ENCODE results near the gene ATG7. TPM values are rescaled to one million over a fixed set of nuclear protein-coding genes. Genes with fewer than 3 reads are reported as not detected.

The ATG7 gene
- total RNA-seq, 1 experiment from 2014 or later: 36.0 TPM

DNA sequence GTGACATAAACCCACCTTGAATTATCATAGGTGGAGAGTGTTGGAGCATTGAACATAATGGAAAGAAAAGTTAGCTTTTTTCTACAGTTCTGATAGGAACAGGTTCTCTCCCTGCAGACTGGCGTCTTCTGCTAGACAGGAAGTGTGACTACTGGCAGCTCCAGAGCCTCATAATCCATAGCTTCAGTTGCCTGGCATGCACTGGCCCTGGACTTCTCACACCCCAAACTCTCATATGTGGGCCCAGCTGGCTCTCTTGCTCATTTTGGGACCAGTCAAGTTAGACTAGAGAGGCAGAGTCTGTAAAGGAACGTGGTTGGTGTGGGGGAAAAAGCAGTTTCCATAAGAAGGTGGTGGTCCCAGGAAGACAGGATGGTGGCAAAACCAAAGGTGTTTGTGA lies 191.4 kb downstream of the ATG7 start:
- ChIA-PET POLR2A (interaction anchor here (0.6 kb wide), 1 partner anchor 52 kb away, joined by 5 read pairs; no protein-coding TSS in a partner anchor), CTCF (no interaction called here)
- no peak for TF ChIP-seq POLR2AphosphoS5 (IDR thresholded peaks at IDR 0.05; ENCODE audit: low read depth, low read length)
- TF ChIP-seq SIN3A (IDR thresholded peaks at IDR 0.05; ENCODE audit: borderline replicate concordance, insufficient read depth, low read depth, low read length): no peak
- intact Hi-C loops (cut with micrococcal nuclease; ENCODE audit: unreplicated experiment): no loop called here
- no peak for ATAC-seq
- in situ Hi-C loops (cut with HindIII; ENCODE audit: low pct_unique_long_range_greater_than_20kb, low sequenced_read_pairs): no loop called here
- Histone ChIP-seq H3K27ac (ENCODE audit: low read length) (no peak overlapping the region), H3K36me3 (ENCODE audit: control insufficient read depth, insufficient read depth, low read length) (no peaks in the 10 kb centered on the region), H3K4me1 (ENCODE audit: control insufficient read depth, insufficient read depth, low read length) (no peaks in the 10 kb centered on the region), H3K27me3 (ENCODE audit: control insufficient read depth, insufficient read depth, low read length) (no peaks in the 10 kb centered on the region), H3K4me3 (ENCODE audit: low read depth in 2 of 2, low read length in 2 of 2) (no peak overlapping the region), H3K9me3 (ENCODE audit: control insufficient read depth, insufficient read depth, low read depth, low read length) (no peaks in the 10 kb centered on the region)
- DNase-seq (ENCODE audit: low read depth, low spot score): no peak
- no TSS peak for BruUV-seq (replicated peaks)

DNA sequence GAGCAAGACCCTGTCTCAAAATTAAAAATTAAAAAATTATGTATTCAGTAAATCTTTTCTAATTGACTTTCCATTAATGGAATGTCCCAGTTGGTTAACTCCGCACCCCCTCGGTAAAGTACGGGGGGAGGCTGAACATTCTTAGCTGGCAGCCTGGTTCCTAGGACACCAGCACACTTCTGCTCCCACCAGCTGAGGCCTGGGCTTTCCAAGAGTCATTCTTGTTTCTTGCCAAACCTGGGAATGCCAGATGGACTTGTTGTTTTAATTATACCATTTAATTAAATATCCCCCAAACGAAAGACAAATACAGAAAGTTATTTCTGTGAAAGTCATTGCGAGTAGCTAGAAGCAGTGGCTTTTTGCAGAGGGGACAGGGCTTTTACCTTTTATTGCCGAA lies 192.2 kb downstream of the ATG7 start:
- ATAC-seq (no peak), DNase-seq (ENCODE audit: low read depth, low spot score) (no peak)
- in situ Hi-C loops (cut with HindIII; ENCODE audit: low pct_unique_long_range_greater_than_20kb, low sequenced_read_pairs) (no loop called here), intact Hi-C loops (cut with micrococcal nuclease; ENCODE audit: unreplicated experiment) (no loop called here)
- no peak overlapping the region for H3K4me3 ChIP-seq (ENCODE audit: low read depth in 2 of 2, low read length in 2 of 2)
- no peaks in the 10 kb centered on the region for H3K27me3 ChIP-seq (ENCODE audit: control insufficient read depth, insufficient read depth, low read length)
- H3K9me3 ChIP-seq (ENCODE audit: control insufficient read depth, insufficient read depth, low read depth, low read length): no peaks in the 10 kb centered on the region
- TF ChIP-seq CTCF (IDR thresholded peaks at IDR 0.05): no peak
- TF ChIP-seq SIN3A (IDR thresholded peaks at IDR 0.05; ENCODE audit: borderline replicate concordance, insufficient read depth, low read depth, low read length): no peak
- no peak for TF ChIP-seq POLR2AphosphoS5 (IDR thresholded peaks at IDR 0.05; ENCODE audit: low read depth, low read length)
- no peak for TF ChIP-seq TCF7L2 (IDR thresholded peaks at IDR 0.05; ENCODE audit: low read depth, low read length)
- TF ChIP-seq REST (IDR thresholded peaks at IDR 0.05; ENCODE audit: insufficient read depth in 1 of 2, low read depth in 2 of 2, low read length in 1 of 2): no peak
- no TSS peak for BruUV-seq (replicated peaks)
- ChIA-PET CTCF (interaction anchor here (0.6 kb wide), 1 partner anchor 54 kb away, joined by 6 read pairs; no protein-coding TSS in a partner anchor), POLR2A (interaction anchor here (0.7 kb wide), 1 partner anchor 267 kb away, joined by 3 read pairs; no protein-coding TSS in a partner anchor)
- H3K4me1 ChIP-seq (ENCODE audit: control insufficient read depth, insufficient read depth, low read length): no peaks in the 10 kb centered on the region
- no peaks in the 10 kb centered on the region for H3K36me3 ChIP-seq (ENCODE audit: control insufficient read depth, insufficient read depth, low read length)
- peak overlapping the region; percentile 17; the same call in 1 of the 2 replicates for H3K27ac ChIP-seq (ENCODE audit: low read length)

DNA sequence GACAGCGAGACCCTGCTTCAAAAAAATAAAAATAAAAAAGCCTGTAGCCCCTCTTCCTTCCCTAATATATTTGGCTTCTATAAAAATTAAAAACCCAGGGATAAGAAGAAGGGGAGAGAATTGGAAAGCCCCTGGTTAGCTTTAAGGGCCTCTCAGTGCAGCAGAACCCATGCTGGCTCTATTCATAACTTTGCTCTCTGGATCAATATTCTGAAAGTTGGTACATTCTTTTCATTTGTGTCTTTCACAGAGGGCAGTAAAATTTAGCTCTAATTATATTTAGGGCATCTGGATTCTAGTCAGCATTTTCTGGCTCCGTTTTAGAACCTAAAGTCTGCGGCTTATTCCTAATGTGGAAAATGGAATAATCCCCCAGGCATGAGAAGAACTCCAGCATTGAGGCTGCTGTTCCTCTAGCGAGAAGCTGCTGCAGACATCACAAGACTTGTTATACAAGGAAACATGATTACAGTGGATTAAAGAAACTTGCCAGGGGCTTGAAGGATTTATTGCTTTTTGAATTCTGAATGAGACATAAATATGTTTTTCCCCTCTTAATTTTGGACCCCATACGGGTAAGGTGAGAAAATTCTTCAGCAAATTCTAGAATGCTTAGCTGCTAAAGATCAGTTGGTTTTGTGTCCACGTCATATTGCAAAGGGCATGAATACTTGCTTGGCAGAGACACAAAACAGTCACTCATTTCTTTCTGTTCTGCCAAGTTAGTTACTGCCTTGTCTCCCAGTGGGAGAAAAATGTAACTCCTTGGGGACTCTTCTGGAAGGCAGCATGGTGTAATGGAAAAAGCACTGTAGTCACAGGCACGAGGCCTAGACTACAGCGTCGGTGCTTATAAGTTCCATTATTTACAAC lies 193.8 kb downstream of the ATG7 start:
- TF ChIP-seq POLR2AphosphoS5 (IDR thresholded peaks at IDR 0.05; ENCODE audit: low read depth, low read length) (no peak), TCF7L2 (IDR thresholded peaks at IDR 0.05; ENCODE audit: low read depth, low read length) (no peak), CTCF (IDR thresholded peaks at IDR 0.05) (no peak), SIN3A (IDR thresholded peaks at IDR 0.05; ENCODE audit: borderline replicate concordance, insufficient read depth, low read depth, low read length) (no peak), REST (IDR thresholded peaks at IDR 0.05; ENCODE audit: insufficient read depth in 1 of 2, low read depth in 2 of 2, low read length in 1 of 2) (no peak)
- H3K36me3 ChIP-seq (ENCODE audit: control insufficient read depth, insufficient read depth, low read length): no peaks in the 10 kb centered on the region
- CTCF ChIA-PET: no interaction called here
- POLR2A ChIA-PET: interaction anchor here (0.6 kb wide), 1 partner anchor 9 kb away, joined by 3 read pairs; no protein-coding TSS in a partner anchor
- H3K27ac ChIP-seq (ENCODE audit: low read length): no peak overlapping the region
- in situ Hi-C loops (cut with HindIII; ENCODE audit: low pct_unique_long_range_greater_than_20kb, low sequenced_read_pairs): no loop called here
- H3K9me3 ChIP-seq (ENCODE audit: control insufficient read depth, insufficient read depth, low read depth, low read length): no peaks in the 10 kb centered on the region
- intact Hi-C loops (cut with micrococcal nuclease; ENCODE audit: unreplicated experiment): no loop called here
- no peak for ATAC-seq
- no peaks in the 10 kb centered on the region for H3K4me1 ChIP-seq (ENCODE audit: control insufficient read depth, insufficient read depth, low read length)
- no TSS peak for BruUV-seq (replicated peaks)
- H3K27me3 ChIP-seq (ENCODE audit: control insufficient read depth, insufficient read depth, low read length): no peaks in the 10 kb centered on the region
- no peak for DNase-seq (ENCODE audit: low read depth, low spot score)
- H3K4me3 ChIP-seq (ENCODE audit: low read depth in 2 of 2, low read length in 2 of 2): no peak overlapping the region
